ENCODE measurements around the gene MACROD2.

Gene MACROD2

GRCh38 chr20:14889496-14890255, 894.4 kb downstream of the MACROD2 start:
- H3K9me3 ChIP-seq (ENCODE audit: control insufficient read depth, insufficient read depth, low read depth, low read length): no peaks in the 10 kb centered on the region
- no peaks in the 10 kb centered on the region for H3K4me1 ChIP-seq (ENCODE audit: control insufficient read depth, insufficient read depth, low read length)
- TF ChIP-seq ZNF426 (tag by site-specific recombination; IDR thresholded peaks at IDR 0.05) (no peak), REPIN1 (tag by site-specific recombination; IDR thresholded peaks at IDR 0.05; ENCODE audit: low read depth) (no peak), ZSCAN4 (tag by site-specific recombination; IDR thresholded peaks at IDR 0.05) (no peak), OVOL3 (tag by site-specific recombination; IDR thresholded peaks at IDR 0.05) (no peak), ZNF37A (tag by site-specific recombination; IDR thresholded peaks at IDR 0.05) (no peak), ZNF555 (tag by site-specific recombination; conservative IDR thresholded peaks at IDR 0.05) (no peak), HOXD13 (CRISPR knock-in tag; IDR thresholded peaks at IDR 0.05; ENCODE audit: borderline replicate concordance) (no peak), ZNF16 (tag by site-specific recombination; IDR thresholded peaks at IDR 0.05; ENCODE audit: low read depth) (no peak), SCRT1 (tag by site-specific recombination; IDR thresholded peaks at IDR 0.05; ENCODE audit: borderline replicate concordance) (no peak)
- H3K27ac ChIP-seq (ENCODE audit: extremely low read depth, low read depth, low read length): no peak overlapping the region
- H3K4me3 ChIP-seq (ENCODE audit: low read depth, low read length): no peak overlapping the region
- POLR2A ChIA-PET: no interaction called here
- no peaks in the 10 kb centered on the region for H3K36me3 ChIP-seq (ENCODE audit: control insufficient read depth in 2 of 2, insufficient read depth in 1 of 2, low read length in 2 of 2)
- CTCF ChIA-PET: interaction anchor here (0.7 kb wide), 1 partner anchor 127 kb away, joined by 3 read pairs; no protein-coding TSS in a partner anchor

DNA sequence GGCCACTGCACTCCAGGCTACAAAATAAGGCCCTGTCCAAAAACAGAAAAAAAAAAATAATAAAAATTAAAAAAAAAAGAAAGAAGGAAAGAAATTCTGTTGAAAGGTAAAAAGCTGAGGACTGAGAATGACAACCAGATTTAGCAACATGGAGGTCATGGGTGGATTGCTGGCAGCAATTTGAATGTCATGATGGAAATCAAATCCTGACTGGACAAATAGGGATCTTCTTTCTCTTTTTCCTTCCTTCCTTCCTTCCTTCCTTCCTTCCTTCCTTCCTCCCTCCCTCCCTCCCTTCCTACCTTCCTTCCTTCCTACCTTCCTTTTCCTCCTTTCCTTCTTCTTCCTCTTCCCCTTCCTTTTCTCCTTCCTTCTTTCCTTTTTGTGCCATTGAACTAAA, 895.4 kb downstream of the MACROD2 start:
- H3K27ac ChIP-seq (ENCODE audit: extremely low read depth, low read depth, low read length): no peak overlapping the region
- no peaks in the 10 kb centered on the region for H3K9me3 ChIP-seq (ENCODE audit: control insufficient read depth, insufficient read depth, low read depth, low read length)
- ChIA-PET CTCF (no interaction called here), POLR2A (no interaction called here)
- no peaks in the 10 kb centered on the region for H3K36me3 ChIP-seq (ENCODE audit: control insufficient read depth in 2 of 2, insufficient read depth in 1 of 2, low read length in 2 of 2)
- no peak overlapping the region for H3K4me3 ChIP-seq (ENCODE audit: low read depth, low read length)
- no peaks in the 10 kb centered on the region for H3K4me1 ChIP-seq (ENCODE audit: control insufficient read depth, insufficient read depth, low read length)
- no peak for TF ChIP-seq ZFP69B (tag by site-specific recombination; IDR thresholded peaks at IDR 0.05)
- no peak for TF ChIP-seq ZNF221 (tag by site-specific recombination; IDR thresholded peaks at IDR 0.05; ENCODE audit: borderline replicate concordance)
- no peak for TF ChIP-seq ZNF785 (tag by site-specific recombination; IDR thresholded peaks at IDR 0.05)
- TF ChIP-seq, protein P1, sequence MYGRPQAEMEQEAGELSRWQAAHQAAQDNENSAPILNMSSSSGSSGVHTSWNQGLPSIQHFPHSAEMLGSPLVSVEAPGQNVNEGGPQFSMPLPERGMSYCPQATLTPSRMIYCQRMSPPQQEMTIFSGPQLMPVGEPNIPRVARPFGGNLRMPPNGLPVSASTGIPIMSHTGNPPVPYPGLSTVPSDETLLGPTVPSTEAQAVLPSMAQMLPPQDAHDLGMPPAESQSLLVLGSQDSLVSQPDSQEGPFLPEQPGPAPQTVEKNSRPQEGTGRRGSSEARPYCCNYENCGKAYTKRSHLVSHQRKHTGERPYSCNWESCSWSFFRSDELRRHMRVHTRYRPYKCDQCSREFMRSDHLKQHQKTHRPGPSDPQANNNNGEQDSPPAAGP (tag by site-specific recombination; IDR thresholded peaks at IDR 0.05): no peak
- no peak for TF ChIP-seq ZBTB1 (tag by site-specific recombination; IDR thresholded peaks at IDR 0.05)
- no peak for TF ChIP-seq ZNF350 (tag by site-specific recombination; IDR thresholded peaks at IDR 0.05)
- TF ChIP-seq ZNF292 (tag by site-specific recombination; IDR thresholded peaks at IDR 0.05; ENCODE audit: borderline replicate concordance, low read depth): no peak
- no peak for TF ChIP-seq PATZ1 (tag by site-specific recombination; IDR thresholded peaks at IDR 0.05)
- TF ChIP-seq ZNF658 (tag by site-specific recombination; IDR thresholded peaks at IDR 0.05): no peak
- TF ChIP-seq ZNF623 (tag by site-specific recombination; IDR thresholded peaks at IDR 0.05): no peak
- TF ChIP-seq, protein P2, sequence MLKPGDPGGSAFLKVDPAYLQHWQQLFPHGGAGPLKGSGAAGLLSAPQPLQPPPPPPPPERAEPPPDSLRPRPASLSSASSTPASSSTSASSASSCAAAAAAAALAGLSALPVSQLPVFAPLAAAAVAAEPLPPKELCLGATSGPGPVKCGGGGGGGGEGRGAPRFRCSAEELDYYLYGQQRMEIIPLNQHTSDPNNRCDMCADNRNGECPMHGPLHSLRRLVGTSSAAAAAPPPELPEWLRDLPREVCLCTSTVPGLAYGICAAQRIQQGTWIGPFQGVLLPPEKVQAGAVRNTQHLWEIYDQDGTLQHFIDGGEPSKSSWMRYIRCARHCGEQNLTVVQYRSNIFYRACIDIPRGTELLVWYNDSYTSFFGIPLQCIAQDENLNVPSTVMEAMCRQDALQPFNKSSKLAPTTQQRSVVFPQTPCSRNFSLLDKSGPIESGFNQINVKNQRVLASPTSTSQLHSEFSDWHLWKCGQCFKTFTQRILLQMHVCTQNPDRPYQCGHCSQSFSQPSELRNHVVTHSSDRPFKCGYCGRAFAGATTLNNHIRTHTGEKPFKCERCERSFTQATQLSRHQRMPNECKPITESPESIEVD (tag by site-specific recombination; IDR thresholded peaks at IDR 0.05): no peak
- no peak for TF ChIP-seq ZNF580 (tag by site-specific recombination; IDR thresholded peaks at IDR 0.05)
- no peak for TF ChIP-seq ZXDB (tag by site-specific recombination; IDR thresholded peaks at IDR 0.05)
- no peak for TF ChIP-seq ZNF488 (tag by site-specific recombination; IDR thresholded peaks at IDR 0.05)
- TF ChIP-seq ZNF169 (tag by site-specific recombination; IDR thresholded peaks at IDR 0.05): no peak
- no peak for TF ChIP-seq GLI2 (tag by site-specific recombination; IDR thresholded peaks at IDR 0.05; ENCODE audit: borderline replicate concordance, low read depth)
- TF ChIP-seq ZBTB26 (tag by site-specific recombination; optimal IDR thresholded peaks at IDR 0.05): no peak
- no peak for TF ChIP-seq OVOL3 (tag by site-specific recombination; IDR thresholded peaks at IDR 0.05)
